SK-N-SH (cell line): Measurements from ENCODE around the gene PIEZO2.

ENCODE experiments used
- FOXJ3 ChIP-seq: sonication (generic); formaldehyde crosslinking; IDR thresholded peaks from 2 replicates; pipeline ENCODE4 v1.5.1; 2020; ENCODE audit warnings: mild to moderate bottlenecking, missing genetic modification reagents
- POLR2AphosphoS5 ChIP-seq: IDR thresholded peaks from 2 replicates; pipeline ENCODE4 v1.6.1; 2012; ENCODE audit warnings: low read depth, low read length
- SIN3A ChIP-seq: IDR thresholded peaks from 2 replicates; pipeline ENCODE4 v1.6.1; 2012; ENCODE audit warnings: low read depth, mild to moderate bottlenecking, low read length, moderate library complexity, borderline replicate concordance
- SMC3 ChIP-seq: IDR thresholded peaks from 2 replicates; pipeline ENCODE4 v1.6.1; 2012; ENCODE audit warnings: low read depth, low read length, improper control_type of control experiment
- TAF1 ChIP-seq: IDR thresholded peaks from 2 replicates; pipeline ENCODE4 v1.6.1; 2012; ENCODE audit warnings: low read depth, mild to moderate bottlenecking, low read length, moderate library complexity, borderline replicate concordance
- TF ChIP-seq, protein P1 (sequence below): fragments of 200-600 bp; sonication (generic); IDR thresholded peaks from 2 replicates; pipeline ENCODE4 v1.6.1; 2017; ENCODE audit warnings: antibody characterized with exemption, mild to moderate bottlenecking, moderate library complexity

DNA sequence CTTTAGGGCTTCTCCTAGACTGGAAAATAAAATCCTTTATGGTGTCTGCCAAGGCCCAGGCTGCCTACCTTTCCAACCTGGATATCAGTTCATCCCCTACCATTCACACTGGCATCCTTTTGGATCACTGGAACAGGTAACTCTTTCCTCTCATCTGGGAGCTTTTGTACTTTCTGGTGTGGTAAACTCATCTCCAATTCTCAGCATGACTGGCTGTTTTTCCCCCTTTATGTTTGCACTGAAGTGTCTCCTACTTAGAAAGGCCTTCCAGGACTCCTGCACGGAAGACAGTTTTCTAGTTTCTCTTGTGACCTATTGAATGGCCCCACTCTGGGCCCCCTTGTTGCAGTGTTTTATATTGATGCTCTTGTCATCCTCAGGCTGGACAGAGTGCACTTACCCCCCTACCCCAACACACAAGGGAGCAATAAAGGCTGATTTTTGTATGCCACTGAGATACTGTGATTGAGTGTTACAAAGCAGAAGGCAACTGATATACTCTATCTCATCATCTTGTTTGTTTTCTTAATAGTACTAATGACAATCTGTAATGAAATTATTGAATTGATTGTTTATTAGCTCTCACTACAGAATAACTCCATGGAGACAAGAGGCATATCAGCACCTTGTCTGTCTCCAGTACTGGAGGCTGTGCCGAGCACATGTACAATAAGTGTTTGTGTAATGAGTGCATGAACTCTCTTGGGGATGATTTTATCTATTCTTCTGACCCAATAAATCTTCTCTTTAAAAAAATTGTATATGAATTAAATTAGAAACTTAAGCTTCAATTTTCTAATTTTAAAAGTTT, 129.9 kb downstream of the PIEZO2 start:
- TF ChIP-seq, protein P1, sequence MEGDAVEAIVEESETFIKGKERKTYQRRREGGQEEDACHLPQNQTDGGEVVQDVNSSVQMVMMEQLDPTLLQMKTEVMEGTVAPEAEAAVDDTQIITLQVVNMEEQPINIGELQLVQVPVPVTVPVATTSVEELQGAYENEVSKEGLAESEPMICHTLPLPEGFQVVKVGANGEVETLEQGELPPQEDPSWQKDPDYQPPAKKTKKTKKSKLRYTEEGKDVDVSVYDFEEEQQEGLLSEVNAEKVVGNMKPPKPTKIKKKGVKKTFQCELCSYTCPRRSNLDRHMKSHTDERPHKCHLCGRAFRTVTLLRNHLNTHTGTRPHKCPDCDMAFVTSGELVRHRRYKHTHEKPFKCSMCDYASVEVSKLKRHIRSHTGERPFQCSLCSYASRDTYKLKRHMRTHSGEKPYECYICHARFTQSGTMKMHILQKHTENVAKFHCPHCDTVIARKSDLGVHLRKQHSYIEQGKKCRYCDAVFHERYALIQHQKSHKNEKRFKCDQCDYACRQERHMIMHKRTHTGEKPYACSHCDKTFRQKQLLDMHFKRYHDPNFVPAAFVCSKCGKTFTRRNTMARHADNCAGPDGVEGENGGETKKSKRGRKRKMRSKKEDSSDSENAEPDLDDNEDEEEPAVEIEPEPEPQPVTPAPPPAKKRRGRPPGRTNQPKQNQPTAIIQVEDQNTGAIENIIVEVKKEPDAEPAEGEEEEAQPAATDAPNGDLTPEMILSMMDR, result no peak
- TF ChIP-seq SIN3A (no peak), TAF1 (no peak), POLR2AphosphoS5 (no peak), FOXJ3 (CRISPR knock-in tag) (no peak), SMC3 (no peak)
